ENCODE data around the gene CDH4.
"Not testable (repeated sequence)": the region's sequence is repeated elsewhere in the genome, so short reads cannot be mapped to it uniquely, and the experiment has no call there.

Gene CDH4

GRCh38 chr20:61933951-61934715 is 682.1 kb downstream of the CDH4 start:
- no peak for DNase-seq

GRCh38 chr20:61934716-61935530 is 682.9 kb downstream of the CDH4 start:
- no peak for DNase-seq

- DNase-seq: no peak
Measured at GRCh38 chr20:61935926-61936700, 684.1 kb downstream of the CDH4 start.

- no peak for DNase-seq
Measured at GRCh38 chr20:61936701-61937131, 684.7 kb downstream of the CDH4 start.

- DNase-seq: no peak
Measured at GRCh38 chr20:61937146-61937962, 685.3 kb downstream of the CDH4 start.

- no peak for DNase-seq
Measured at GRCh38 chr20:61937963-61938838, 686.1 kb downstream of the CDH4 start.

- no peak for DNase-seq
Measured at GRCh38 chr20:61938839-61939690, 687.0 kb downstream of the CDH4 start.

GRCh38 chr20:61939691-61940360 is 687.8 kb downstream of the CDH4 start:
- no peak for DNase-seq

- no peak for DNase-seq
Measured at GRCh38 chr20:61940491-61940890, 688.4 kb downstream of the CDH4 start.

- DNase-seq: no peak
Measured at GRCh38 chr20:61940976-61941720, 689.1 kb downstream of the CDH4 start.

GRCh38 chr20:61941721-61942405 is 689.8 kb downstream of the CDH4 start:
- DNase-seq: no peak

- no peak for DNase-seq
Measured at GRCh38 chr20:61942526-61942925, 690.5 kb downstream of the CDH4 start.

GRCh38 chr20:61944967-61945366 is 692.9 kb downstream of the CDH4 start:
- DNase-seq: not testable (repeated sequence)

GRCh38 chr20:61945495-61945894 is 693.4 kb downstream of the CDH4 start:
- not testable (repeated sequence) for DNase-seq

- not testable (repeated sequence) for DNase-seq
Measured at GRCh38 chr20:61948056-61948455, 696.0 kb downstream of the CDH4 start.

GRCh38 chr20:61948586-61949362 is 696.7 kb downstream of the CDH4 start:
- DNase-seq: no peak
